Mononuclear cell (primary cell): ENCODE data around the gene NPAS2. TPM values are rescaled to one million over a fixed set of nuclear protein-coding genes. Genes with fewer than 3 reads are reported as not detected.

Experiments used
- H3K27me3 ChIP-seq: 2 replicates; pipeline ENCODE4 v1.6.0; 2011; ENCODE audit warnings: low read length, control low read depth; ENCODE audit not compliant: insufficient read depth
- H3K4me1 ChIP-seq: 2 replicates; pipeline ENCODE4 v1.5.1; 2011; ENCODE audit warnings: mild to moderate bottlenecking, low read length, control low read depth; ENCODE audit not compliant: insufficient read depth
- H3K4me3 ChIP-seq: 2 replicates; pipeline ENCODE4 v1.5.1; 2011; ENCODE audit warnings: mild to moderate bottlenecking, low read length, moderate library complexity
- H3K9me3 ChIP-seq: 2 replicates; pipeline ENCODE4 v1.5.1; 2011; ENCODE audit warnings: low read depth, mild to moderate bottlenecking, control low read depth, low read length
- total RNA-seq: library from RNA; depleted of rRNA; stranded (reverse); fragments of >200 nt; gene quantifications from one replicate; pipeline ENCODE4 v1.2.3, GENCODE V29; 2012

Gene NPAS2
- total RNA-seq, 1 donor = 2.4 TPM

DNA sequence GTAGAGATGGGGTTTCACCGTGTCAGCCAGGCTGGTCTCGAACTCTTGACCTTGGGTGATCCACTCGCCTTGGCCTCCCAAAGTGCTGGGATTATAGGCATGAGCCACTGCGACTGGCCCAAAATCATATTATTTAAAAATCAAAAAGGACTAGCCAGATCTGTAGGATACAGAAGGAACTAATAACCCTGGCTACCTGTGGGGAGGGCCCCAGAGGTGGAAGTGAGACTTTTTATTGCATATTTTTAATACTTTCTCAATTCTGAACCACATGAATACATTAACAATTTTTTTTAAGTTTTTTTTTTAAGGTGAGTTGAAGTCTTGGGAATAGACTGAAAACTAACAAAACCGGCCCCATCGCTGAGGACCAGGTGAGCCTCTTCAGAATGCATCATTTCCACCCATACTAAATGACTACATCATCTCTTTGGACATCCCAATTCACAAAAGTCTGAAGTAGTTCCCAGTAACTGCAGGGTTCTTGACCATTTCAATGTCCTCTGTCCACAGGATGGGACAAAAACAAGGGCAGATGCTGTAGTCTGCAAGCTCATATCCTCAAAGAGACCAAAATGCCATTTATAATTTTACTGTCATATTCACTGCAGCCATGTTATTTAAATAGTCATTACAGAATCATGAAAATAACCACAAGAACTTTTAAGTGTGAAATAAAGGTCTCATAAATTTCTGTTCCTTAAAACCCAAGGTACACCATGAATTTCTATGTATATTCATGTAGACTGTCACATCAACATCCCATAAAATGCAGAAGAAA lies 203.6 kb downstream of the NPAS2 start:
- Histone ChIP-seq H3K9me3 (no peaks in the 10 kb centered on the region), H3K4me1 (no peaks in the 10 kb centered on the region), H3K27me3 (no peaks in the 10 kb centered on the region), H3K4me3 (no peak overlapping the region)

DNA sequence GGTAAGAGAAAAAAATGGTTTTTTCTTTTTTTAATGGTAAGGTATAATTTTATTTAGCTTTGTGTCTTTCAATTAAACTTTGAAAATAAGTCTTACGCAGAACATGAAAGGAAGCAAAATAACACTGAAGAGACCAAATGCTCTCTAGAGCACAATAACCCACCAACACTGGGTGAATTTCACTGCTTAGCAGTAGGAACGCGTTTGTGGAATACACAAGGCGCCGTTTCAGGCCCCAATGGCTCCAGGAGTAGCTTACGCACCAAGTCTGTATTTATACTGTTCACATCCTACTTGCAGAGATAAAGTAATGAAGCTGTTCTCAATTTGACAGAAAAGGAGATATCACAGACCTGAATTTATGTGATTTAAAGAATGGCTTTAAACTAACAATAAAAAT lies 205.6 kb downstream of the NPAS2 start:
- Histone ChIP-seq H3K9me3 (no peaks in the 10 kb centered on the region), H3K4me3 (no peak overlapping the region), H3K4me1 (no peaks in the 10 kb centered on the region), H3K27me3 (no peaks in the 10 kb centered on the region)

DNA sequence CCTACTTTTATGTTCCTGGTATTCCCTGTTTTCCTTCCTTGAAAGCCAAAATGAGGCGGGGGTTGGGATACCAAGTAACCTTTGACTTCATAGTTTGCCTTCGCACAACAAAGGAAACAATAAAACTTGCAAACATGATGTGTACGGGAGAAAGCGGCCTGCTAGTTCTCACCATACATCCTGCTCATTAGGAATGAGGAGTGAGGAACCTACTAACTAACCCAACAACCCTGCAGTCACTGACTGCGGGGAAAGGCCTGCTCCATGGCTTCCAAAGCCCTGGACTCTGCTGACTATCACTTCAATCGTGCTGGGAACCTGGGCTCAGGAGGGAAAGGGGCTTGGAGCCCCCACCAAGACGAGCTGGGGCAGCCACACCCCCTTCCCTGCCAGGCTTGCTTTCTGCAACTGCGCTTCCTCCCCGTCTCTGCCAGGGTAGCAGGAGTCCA lies 206.3 kb downstream of the NPAS2 start:
- Histone ChIP-seq H3K27me3 (no peaks in the 10 kb centered on the region), H3K4me1 (no peaks in the 10 kb centered on the region), H3K9me3 (no peaks in the 10 kb centered on the region), H3K4me3 (no peak overlapping the region)

DNA sequence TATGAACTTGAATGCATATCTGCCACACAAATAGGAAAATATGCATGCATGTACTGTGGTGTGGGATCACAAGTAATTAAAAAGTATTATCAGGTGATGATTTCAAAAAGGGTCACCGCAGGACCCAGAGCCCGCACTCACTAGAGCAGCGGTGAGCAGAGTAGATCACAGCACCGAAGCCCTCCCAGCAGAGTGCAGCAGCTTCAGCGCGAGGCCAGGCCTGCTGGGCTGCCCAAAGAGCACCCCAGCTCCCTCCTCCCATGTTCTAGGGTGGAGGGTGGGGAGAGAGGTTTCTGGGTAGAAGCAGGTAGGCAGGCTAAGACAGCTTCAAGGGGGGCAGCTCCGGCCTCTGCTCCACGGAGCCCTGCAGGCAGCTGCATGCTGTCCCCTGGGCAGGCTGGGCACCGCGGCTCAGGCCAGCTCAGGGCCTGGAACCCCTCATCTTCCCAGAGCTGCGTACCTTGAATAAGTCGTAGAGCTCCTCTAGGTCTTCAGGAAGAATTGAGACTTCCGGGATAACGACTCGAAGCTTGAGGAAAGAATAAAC lies 207.1 kb downstream of the NPAS2 start:
- Histone ChIP-seq H3K4me3 (no peak overlapping the region), H3K27me3 (no peaks in the 10 kb centered on the region), H3K9me3 (no peaks in the 10 kb centered on the region), H3K4me1 (no peaks in the 10 kb centered on the region)

DNA sequence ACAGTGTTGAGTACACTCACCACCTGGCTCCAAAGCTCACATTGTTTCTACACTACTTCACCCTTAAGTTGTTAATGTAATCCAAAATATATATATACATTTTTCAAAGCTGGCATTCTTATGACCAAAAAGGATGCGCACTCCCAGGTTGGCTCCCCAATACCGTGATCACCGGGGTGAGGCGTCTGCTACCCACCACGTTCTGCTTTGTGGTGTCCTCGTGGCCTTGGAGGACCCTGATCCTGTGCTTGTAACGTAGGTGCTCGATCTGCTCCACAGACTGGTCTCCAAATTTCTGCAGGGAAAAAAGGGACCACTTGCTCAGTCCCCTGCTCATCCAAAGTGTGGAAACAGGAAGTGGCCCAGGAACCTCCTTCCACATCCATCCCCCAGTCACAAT lies 207.9 kb downstream of the NPAS2 start:
- Histone ChIP-seq H3K4me3 (no peak overlapping the region), H3K27me3 (no peaks in the 10 kb centered on the region), H3K9me3 (no peaks in the 10 kb centered on the region), H3K4me1 (no peaks in the 10 kb centered on the region)

DNA sequence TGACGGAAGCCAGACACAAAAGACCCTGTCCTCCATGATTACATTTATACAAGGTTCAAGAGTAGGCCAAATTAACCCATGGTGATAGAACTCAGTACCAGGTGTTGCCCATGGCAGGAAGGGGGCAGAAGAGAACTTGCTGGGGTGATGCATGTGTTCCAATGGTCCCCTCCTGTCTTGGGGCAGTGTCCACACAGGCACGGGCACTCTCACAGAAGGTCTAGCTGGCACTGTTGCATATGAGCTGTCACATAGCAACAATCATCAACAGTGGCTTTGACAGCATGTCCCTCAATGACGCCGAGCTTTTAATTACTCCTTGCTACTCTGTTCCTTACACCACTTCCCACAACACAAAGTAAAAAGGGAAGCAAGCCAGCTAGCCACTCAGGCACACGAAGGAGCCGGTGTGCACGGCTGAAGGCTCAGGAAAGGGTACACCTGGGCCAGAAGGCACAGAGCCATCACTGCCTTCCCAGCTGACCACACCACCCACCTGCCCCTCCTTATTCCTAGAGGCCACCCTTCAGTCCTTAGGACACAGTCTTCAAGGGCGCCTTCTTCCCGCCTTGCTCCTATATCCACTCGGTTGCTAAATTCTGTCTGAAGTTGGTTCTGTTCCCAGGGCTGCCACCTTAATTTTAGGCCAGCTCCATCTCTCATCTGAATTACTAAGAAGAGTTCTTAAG lies 211.1 kb downstream of the NPAS2 start:
- H3K4me1 ChIP-seq = no peaks in the 10 kb centered on the region
- no peaks in the 10 kb centered on the region for H3K27me3 ChIP-seq
- H3K9me3 ChIP-seq = no peaks in the 10 kb centered on the region
- H3K4me3 ChIP-seq = no peak overlapping the region

DNA sequence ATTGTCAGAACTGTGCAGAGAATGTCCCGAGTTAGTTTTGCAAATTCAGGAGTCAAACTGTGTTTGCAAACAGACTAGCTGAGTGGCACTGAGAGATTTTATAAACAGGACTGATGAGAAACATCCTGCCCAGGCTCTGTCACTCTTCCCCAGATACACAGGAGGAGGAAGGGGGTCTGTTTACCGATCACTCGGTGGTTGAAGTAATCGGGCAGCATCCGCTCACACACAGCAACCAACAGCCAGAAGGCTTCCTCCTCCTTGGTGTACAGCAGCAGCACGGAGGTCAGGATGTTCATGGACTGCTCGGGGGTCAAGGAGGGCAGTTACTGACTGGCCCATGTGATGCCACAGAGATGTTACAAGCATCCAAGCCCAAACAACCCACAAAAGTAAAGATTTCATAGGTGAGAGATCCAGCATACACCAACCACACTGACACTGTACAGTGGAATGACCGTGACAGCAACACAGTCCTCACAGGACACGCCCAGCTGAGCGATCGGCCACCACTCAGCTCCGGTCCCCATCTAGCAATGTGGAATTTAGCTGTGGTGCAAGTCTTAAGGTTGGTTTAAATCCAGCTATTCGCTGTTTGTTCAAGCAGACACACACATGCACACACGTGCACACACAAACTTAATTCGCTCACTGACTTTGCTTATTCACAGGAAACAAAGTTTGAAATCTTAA lies 212.3 kb downstream of the NPAS2 start:
- no peaks in the 10 kb centered on the region for H3K4me1 ChIP-seq
- H3K4me3 ChIP-seq = no peak overlapping the region
- H3K27me3 ChIP-seq = no peaks in the 10 kb centered on the region
- H3K9me3 ChIP-seq = no peaks in the 10 kb centered on the region

DNA sequence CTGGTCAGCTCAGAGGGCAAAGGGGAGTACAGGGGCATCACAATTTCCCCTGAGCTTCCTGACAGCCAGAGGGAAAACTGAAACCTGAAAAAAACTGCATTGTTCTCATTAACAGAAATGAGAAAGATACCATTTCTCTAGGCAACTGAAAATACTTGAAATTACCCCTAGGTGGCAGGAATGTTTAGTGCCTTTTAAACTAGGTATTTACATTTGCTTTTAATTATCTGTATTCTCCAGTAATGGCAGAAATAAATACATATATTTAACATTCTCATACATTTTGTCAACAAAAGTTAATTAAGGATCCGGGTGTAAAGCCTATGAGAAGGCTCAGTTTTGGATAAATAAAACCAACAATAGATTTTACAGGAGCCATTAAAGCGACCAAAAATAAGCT lies 216.6 kb downstream of the NPAS2 start:
- Histone ChIP-seq H3K4me3 (no peak overlapping the region), H3K9me3 (no peaks in the 10 kb centered on the region), H3K4me1 (peaks cover 32% of the 10 kb centered on the region), H3K27me3 (no peaks in the 10 kb centered on the region)

DNA sequence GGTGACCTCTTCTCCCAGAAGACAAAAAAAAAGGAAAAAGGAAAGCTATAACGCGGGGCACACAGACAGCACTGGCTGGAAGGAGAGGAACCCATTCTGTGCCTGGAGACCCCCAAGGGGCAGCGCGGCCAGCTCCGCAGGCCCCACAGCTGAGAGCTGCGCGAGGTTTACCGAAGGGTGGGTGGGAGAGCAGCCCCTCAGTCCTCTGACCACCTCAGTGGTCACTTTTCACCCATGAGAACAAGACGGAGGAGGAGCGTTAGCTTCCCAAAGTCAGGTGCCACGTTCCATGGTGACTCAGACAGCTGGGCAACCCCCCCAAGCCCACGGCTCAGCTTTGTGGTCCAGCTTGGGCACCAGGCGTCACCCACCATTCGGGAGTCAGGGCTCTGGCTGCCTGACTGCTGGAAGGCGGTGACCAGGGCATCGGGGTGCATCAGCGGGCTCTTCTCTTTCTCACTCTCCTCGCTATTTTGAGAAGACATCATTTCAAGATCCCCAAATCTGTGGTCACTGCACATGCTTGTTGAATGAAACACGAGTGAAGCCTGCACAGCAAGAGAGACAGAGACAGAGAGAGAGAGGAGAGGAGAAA lies 217.3 kb downstream of the NPAS2 start:
- Histone ChIP-seq H3K9me3 (no peaks in the 10 kb centered on the region), H3K4me1 (peaks cover 39% of the 10 kb centered on the region), H3K27me3 (no peaks in the 10 kb centered on the region), H3K4me3 (no peak overlapping the region)

DNA sequence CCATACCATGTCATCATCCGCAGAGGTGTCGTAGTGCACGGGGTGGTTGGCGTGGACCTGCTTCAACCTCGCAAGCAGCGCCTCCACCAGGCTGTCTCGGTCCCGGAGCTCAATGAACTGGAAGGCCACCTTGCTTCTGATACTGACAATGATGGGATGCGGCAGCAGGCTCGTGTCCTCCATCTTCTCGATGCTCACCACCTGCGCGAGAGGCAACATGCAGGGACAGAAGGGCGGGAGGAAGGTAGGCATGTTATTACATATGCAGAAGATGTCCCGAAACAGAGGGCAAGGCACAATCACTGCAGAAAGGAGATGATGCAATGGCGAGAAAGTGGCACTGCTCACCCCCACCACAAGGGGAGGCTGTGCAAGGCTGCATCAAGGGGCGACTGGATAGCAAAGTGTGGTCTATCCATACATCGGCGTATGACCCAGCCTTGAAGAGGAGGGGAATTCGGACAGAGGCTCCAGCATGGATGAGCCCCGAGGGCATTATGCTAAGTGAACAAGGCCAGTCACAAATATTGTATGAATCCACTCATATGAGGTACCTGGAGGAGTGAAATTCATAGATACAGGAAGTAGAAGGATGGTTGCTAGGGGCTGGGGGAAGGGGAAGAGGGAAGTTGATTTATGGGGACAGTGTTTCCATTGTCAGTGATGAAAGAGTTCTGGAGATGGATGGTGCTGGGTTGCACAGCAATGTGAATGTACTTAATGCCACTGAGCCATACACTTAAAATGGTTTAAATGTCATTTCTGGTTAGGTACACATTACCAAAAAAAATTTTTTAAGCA lies 218.7 kb downstream of the NPAS2 start:
- no peaks in the 10 kb centered on the region for H3K27me3 ChIP-seq
- H3K4me3 ChIP-seq = no peak overlapping the region
- H3K4me1 ChIP-seq = peaks cover 51% of the 10 kb centered on the region
- no peaks in the 10 kb centered on the region for H3K9me3 ChIP-seq

DNA sequence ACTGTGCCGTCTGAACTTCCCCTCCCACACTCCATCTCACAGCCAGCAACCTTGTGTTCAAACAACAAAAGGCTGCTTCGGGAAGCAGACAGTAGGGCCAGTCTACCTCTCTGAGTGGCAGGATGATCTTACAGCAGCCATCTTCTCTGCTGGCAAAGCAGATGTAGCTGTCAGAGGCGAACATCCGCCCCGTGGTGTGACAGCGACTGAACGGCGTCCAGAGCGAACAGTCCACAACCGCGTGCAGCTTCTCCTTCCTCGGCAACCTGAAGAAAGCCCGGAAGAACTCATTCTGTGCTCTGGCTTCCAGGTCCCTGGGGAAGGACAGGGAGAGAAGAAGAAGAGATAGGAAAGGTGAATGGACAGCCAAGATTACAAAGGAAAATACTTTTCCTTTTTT lies 220.1 kb downstream of the NPAS2 start:
- peaks cover 58% of the 10 kb centered on the region for H3K4me1 ChIP-seq
- no peak overlapping the region for H3K4me3 ChIP-seq
- H3K27me3 ChIP-seq = no peaks in the 10 kb centered on the region
- no peaks in the 10 kb centered on the region for H3K9me3 ChIP-seq

DNA sequence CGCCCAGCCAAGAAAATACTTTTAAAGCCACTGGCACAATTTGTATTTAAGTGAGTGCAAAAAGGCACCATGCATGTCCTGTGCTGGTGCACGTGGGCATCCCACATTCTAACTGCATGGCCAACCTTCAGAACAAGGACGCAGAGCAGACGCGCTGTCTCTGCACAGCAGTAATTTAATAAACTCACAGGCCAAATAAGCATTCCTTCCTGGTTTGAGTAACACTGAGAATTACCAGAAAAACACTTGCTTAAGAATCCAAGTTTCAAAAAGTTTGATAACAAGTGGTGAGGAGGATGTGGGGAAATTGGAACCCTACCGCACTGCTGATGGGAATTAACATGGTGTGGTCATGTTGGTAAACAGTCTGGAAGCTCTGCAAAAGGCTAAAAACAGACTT lies 220.8 kb downstream of the NPAS2 start:
- no peaks in the 10 kb centered on the region for H3K27me3 ChIP-seq
- H3K4me3 ChIP-seq = no peak overlapping the region
- no peaks in the 10 kb centered on the region for H3K9me3 ChIP-seq
- H3K4me1 ChIP-seq = peaks cover 58% of the 10 kb centered on the region

DNA sequence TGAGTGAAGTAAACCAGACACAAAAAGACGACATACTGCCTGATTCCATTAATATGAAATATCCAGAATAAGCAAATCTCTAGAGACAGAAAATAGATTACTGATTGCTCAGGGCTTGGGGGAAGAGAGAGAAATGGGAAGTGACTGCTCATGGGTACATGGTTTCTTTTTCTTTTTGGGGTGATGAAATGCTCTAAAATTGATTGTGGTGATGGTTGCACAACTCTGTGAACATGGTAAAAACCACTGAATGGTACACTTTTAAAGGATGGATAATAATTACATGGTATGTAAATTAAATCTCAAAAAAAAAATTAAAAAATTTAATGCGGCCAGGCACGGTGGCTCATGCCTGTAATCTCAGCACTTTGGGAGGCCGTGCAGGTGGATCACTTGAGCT lies 221.5 kb downstream of the NPAS2 start:
- no peaks in the 10 kb centered on the region for H3K9me3 ChIP-seq
- H3K4me3 ChIP-seq = no peak overlapping the region
- H3K4me1 ChIP-seq = peaks cover 58% of the 10 kb centered on the region
- H3K27me3 ChIP-seq = no peaks in the 10 kb centered on the region

DNA sequence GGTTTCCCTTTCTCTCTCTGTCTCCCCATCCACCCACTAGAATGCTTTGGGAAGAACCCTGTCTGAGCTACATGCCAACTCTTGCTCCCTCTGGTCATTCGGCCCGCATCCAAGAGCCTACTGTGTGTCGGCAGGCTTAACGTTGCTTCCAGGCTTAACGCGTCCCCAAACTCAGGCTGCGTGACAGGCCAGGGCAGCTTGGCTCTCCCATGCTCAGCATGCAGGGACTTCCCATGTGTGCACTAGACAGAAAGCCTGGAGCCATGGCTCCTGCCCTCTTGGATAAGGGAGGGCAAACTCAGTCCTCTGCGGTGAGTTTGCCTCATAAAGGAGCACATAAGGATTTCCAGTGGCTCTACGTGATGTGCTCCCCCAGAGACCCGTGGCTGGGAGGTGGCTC lies 225.4 kb downstream of the NPAS2 start:
- no peak overlapping the region for H3K4me3 ChIP-seq
- no peaks in the 10 kb centered on the region for H3K9me3 ChIP-seq
- H3K27me3 ChIP-seq = no peaks in the 10 kb centered on the region
- peaks cover 38% of the 10 kb centered on the region for H3K4me1 ChIP-seq
